ENCODE measurements around the gene ETV4.

DNA sequence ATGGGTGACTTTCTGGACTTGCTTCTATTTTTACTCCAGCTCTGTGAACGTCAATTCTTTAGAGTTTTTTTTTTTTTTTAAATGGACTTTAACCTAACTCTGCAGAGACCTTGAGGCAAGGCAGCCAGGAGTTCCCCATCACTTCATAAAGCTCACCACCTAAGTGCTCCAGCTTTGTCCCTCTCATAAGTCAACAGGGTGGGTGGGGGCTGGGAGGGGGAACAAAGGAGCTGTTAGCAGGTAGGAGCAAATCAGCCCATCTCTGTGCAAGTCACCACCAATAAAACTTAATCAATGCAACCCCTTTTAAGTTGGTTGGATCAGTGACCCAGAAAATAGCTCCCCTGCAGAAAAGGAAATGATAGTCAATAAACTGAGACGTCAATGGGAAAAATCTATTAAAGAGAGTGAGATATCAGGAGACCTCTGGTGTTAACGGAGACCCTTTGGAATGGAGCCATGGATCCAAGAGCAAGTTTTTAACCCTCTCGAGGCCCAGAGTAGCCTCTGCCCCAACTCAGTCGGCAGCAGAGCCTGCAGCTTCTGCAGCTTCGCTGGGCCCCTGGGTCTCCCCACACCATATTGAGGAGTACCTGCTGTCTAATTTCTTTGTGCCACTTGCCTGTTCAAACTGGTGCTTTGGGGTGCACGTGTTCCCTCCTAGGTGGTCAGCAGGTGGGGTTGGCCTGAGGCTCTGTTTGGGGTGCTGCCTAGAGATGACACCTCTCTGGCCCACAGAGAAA, 27.6 kb upstream of the ETV4 start:
- no peak for TF ChIP-seq RARG (CRISPR knock-in tag; IDR thresholded peaks at IDR 0.05; ENCODE audit: low read depth)
- TF ChIP-seq ZZZ3 (CRISPR knock-in tag; IDR thresholded peaks at IDR 0.05; ENCODE audit: borderline replicate concordance): no peak
- no peak for TF ChIP-seq SOX6 (IDR thresholded peaks at IDR 0.05)
- peak; percentile 75 for TF ChIP-seq SOX6 (CRISPR knock-in tag; IDR thresholded peaks at IDR 0.05)
- TF ChIP-seq, protein P1, sequence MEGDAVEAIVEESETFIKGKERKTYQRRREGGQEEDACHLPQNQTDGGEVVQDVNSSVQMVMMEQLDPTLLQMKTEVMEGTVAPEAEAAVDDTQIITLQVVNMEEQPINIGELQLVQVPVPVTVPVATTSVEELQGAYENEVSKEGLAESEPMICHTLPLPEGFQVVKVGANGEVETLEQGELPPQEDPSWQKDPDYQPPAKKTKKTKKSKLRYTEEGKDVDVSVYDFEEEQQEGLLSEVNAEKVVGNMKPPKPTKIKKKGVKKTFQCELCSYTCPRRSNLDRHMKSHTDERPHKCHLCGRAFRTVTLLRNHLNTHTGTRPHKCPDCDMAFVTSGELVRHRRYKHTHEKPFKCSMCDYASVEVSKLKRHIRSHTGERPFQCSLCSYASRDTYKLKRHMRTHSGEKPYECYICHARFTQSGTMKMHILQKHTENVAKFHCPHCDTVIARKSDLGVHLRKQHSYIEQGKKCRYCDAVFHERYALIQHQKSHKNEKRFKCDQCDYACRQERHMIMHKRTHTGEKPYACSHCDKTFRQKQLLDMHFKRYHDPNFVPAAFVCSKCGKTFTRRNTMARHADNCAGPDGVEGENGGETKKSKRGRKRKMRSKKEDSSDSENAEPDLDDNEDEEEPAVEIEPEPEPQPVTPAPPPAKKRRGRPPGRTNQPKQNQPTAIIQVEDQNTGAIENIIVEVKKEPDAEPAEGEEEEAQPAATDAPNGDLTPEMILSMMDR (CRISPR knock-in tag; IDR thresholded peaks at IDR 0.05): no peak
- TF ChIP-seq, protein P2, sequence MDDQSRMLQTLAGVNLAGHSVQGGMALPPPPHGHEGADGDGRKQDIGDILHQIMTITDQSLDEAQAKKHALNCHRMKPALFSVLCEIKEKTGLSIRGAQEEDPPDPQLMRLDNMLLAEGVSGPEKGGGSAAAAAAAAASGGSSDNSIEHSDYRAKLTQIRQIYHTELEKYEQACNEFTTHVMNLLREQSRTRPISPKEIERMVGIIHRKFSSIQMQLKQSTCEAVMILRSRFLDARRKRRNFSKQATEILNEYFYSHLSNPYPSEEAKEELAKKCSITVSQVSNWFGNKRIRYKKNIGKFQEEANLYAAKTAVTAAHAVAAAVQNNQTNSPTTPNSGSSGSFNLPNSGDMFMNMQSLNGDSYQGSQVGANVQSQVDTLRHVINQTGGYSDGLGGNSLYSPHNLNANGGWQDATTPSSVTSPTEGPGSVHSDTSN (CRISPR knock-in tag; IDR thresholded peaks at IDR 0.05; ENCODE audit: borderline replicate concordance): no peak
- no peak for TF ChIP-seq ZNF20 (CRISPR knock-in tag; IDR thresholded peaks at IDR 0.05)
- no peak for TF ChIP-seq MXI1 (IDR thresholded peaks at IDR 0.05; ENCODE audit: borderline replicate concordance, low read depth, low read length)
- no peak for TF ChIP-seq FOXA1 (IDR thresholded peaks at IDR 0.05)
- peak; percentile 83 for TF ChIP-seq FOXA1 (CRISPR knock-in tag; IDR thresholded peaks at IDR 0.05)
- TF ChIP-seq MEIS2 (CRISPR knock-in tag; IDR thresholded peaks at IDR 0.05): no peak; the same call in 1 of the 2 replicates
- no peak; a peak in 1 of 4 replicates for TF ChIP-seq POLR2A (IDR thresholded peaks at IDR 0.05; ENCODE audit: insufficient read depth in 1 of 2, low read depth in 2 of 2, low read length in 2 of 2)
- TF ChIP-seq BORCS8-MEF2B (CRISPR knock-in tag; IDR thresholded peaks at IDR 0.05): no peak
- no peak for TF ChIP-seq ZNF264 (CRISPR knock-in tag; IDR thresholded peaks at IDR 0.05)
- TF ChIP-seq ZNF501 (CRISPR knock-in tag; IDR thresholded peaks at IDR 0.05): peak; percentile 63
